ENCODE measurements around the gene PRKG1. TPM values are rescaled to one million over a fixed set of nuclear protein-coding genes. Genes with fewer than 3 reads are reported as not detected.

Gene PRKG1
- total RNA-seq, 1 donor: 1.2 TPM

- Histone ChIP-seq H3K4me3 (ENCODE audit: low read length) (no peak overlapping the region), H3K9me3 (ENCODE audit: low read depth, low read length) (no peaks in the 10 kb centered on the region), H3K27me3 (ENCODE audit: insufficient read depth, low read length) (no peaks in the 10 kb centered on the region), H3K4me1 (ENCODE audit: insufficient read depth, low read length) (no peaks in the 10 kb centered on the region)
Observed at GRCh38 chr10:51619365-51619764, 545.1 kb downstream of the PRKG1 start.

GRCh38 chr10:51620131-51620530 is 545.8 kb downstream of the PRKG1 start:
- H3K9me3 ChIP-seq (ENCODE audit: low read depth, low read length): no peaks in the 10 kb centered on the region
- H3K4me3 ChIP-seq (ENCODE audit: low read length): no peak overlapping the region
- no peaks in the 10 kb centered on the region for H3K4me1 ChIP-seq (ENCODE audit: insufficient read depth, low read length)
- no peaks in the 10 kb centered on the region for H3K27me3 ChIP-seq (ENCODE audit: insufficient read depth, low read length)

GRCh38 chr10:51624013-51624412 is 549.7 kb downstream of the PRKG1 start:
- H3K27me3 ChIP-seq (ENCODE audit: insufficient read depth, low read length): no peaks in the 10 kb centered on the region
- H3K4me3 ChIP-seq (ENCODE audit: low read length): no peak overlapping the region
- no peaks in the 10 kb centered on the region for H3K4me1 ChIP-seq (ENCODE audit: insufficient read depth, low read length)
- H3K9me3 ChIP-seq (ENCODE audit: low read depth, low read length): no peaks in the 10 kb centered on the region

- Histone ChIP-seq H3K4me3 (ENCODE audit: low read length) (no peak overlapping the region), H3K27me3 (ENCODE audit: insufficient read depth, low read length) (no peaks in the 10 kb centered on the region), H3K9me3 (ENCODE audit: low read depth, low read length) (no peaks in the 10 kb centered on the region), H3K4me1 (ENCODE audit: insufficient read depth, low read length) (no peaks in the 10 kb centered on the region)
Observed at GRCh38 chr10:51629934-51630639, 555.8 kb downstream of the PRKG1 start.

GRCh38 chr10:51630640-51631005 is 556.3 kb downstream of the PRKG1 start:
- H3K27me3 ChIP-seq (ENCODE audit: insufficient read depth, low read length): no peaks in the 10 kb centered on the region
- no peaks in the 10 kb centered on the region for H3K4me1 ChIP-seq (ENCODE audit: insufficient read depth, low read length)
- no peak overlapping the region for H3K4me3 ChIP-seq (ENCODE audit: low read length)
- H3K9me3 ChIP-seq (ENCODE audit: low read depth, low read length): no peaks in the 10 kb centered on the region

GRCh38 chr10:51635436-51635835 is 561.1 kb downstream of the PRKG1 start:
- Histone ChIP-seq H3K9me3 (ENCODE audit: low read depth, low read length) (no peaks in the 10 kb centered on the region), H3K27me3 (ENCODE audit: insufficient read depth, low read length) (no peaks in the 10 kb centered on the region), H3K4me3 (ENCODE audit: low read length) (no peak overlapping the region), H3K4me1 (ENCODE audit: insufficient read depth, low read length) (no peaks in the 10 kb centered on the region)

GRCh38 chr10:51638211-51638610 is 563.9 kb downstream of the PRKG1 start:
- Histone ChIP-seq H3K4me3 (ENCODE audit: low read length) (no peak overlapping the region), H3K27me3 (ENCODE audit: insufficient read depth, low read length) (no peaks in the 10 kb centered on the region), H3K4me1 (ENCODE audit: insufficient read depth, low read length) (no peaks in the 10 kb centered on the region), H3K9me3 (ENCODE audit: low read depth, low read length) (no peaks in the 10 kb centered on the region)

- no peaks in the 10 kb centered on the region for H3K27me3 ChIP-seq (ENCODE audit: insufficient read depth, low read length)
- no peaks in the 10 kb centered on the region for H3K4me1 ChIP-seq (ENCODE audit: insufficient read depth, low read length)
- H3K4me3 ChIP-seq (ENCODE audit: low read length): no peak overlapping the region
- H3K9me3 ChIP-seq (ENCODE audit: low read depth, low read length): no peaks in the 10 kb centered on the region
Observed at GRCh38 chr10:51638737-51639136, 564.5 kb downstream of the PRKG1 start.

GRCh38 chr10:51640120-51640819 is 566.0 kb downstream of the PRKG1 start:
- H3K4me1 ChIP-seq (ENCODE audit: insufficient read depth, low read length): no peaks in the 10 kb centered on the region
- no peak overlapping the region for H3K4me3 ChIP-seq (ENCODE audit: low read length)
- no peaks in the 10 kb centered on the region for H3K27me3 ChIP-seq (ENCODE audit: insufficient read depth, low read length)
- no peaks in the 10 kb centered on the region for H3K9me3 ChIP-seq (ENCODE audit: low read depth, low read length)

- H3K4me3 ChIP-seq (ENCODE audit: low read length): no peak overlapping the region
- no peaks in the 10 kb centered on the region for H3K4me1 ChIP-seq (ENCODE audit: insufficient read depth, low read length)
- H3K9me3 ChIP-seq (ENCODE audit: low read depth, low read length): no peaks in the 10 kb centered on the region
- H3K27me3 ChIP-seq (ENCODE audit: insufficient read depth, low read length): no peaks in the 10 kb centered on the region
Observed at GRCh38 chr10:51642581-51642980, 568.3 kb downstream of the PRKG1 start.

- Histone ChIP-seq H3K27me3 (ENCODE audit: insufficient read depth, low read length) (no peaks in the 10 kb centered on the region), H3K4me3 (ENCODE audit: low read length) (no peak overlapping the region), H3K4me1 (ENCODE audit: insufficient read depth, low read length) (no peaks in the 10 kb centered on the region), H3K9me3 (ENCODE audit: low read depth, low read length) (no peaks in the 10 kb centered on the region)
Observed at GRCh38 chr10:51643734-51644133, 569.4 kb downstream of the PRKG1 start.

GRCh38 chr10:51649064-51649463 is 574.8 kb downstream of the PRKG1 start:
- Histone ChIP-seq H3K4me3 (ENCODE audit: low read length) (no peak overlapping the region), H3K4me1 (ENCODE audit: insufficient read depth, low read length) (no peaks in the 10 kb centered on the region), H3K9me3 (ENCODE audit: low read depth, low read length) (no peaks in the 10 kb centered on the region), H3K27me3 (ENCODE audit: insufficient read depth, low read length) (no peaks in the 10 kb centered on the region)

GRCh38 chr10:51651063-51651462 is 576.8 kb downstream of the PRKG1 start:
- no peaks in the 10 kb centered on the region for H3K27me3 ChIP-seq (ENCODE audit: insufficient read depth, low read length)
- no peaks in the 10 kb centered on the region for H3K9me3 ChIP-seq (ENCODE audit: low read depth, low read length)
- H3K4me3 ChIP-seq (ENCODE audit: low read length): no peak overlapping the region
- H3K4me1 ChIP-seq (ENCODE audit: insufficient read depth, low read length): no peaks in the 10 kb centered on the region

GRCh38 chr10:51653025-51653424 is 578.7 kb downstream of the PRKG1 start:
- Histone ChIP-seq H3K27me3 (ENCODE audit: insufficient read depth, low read length) (no peaks in the 10 kb centered on the region), H3K9me3 (ENCODE audit: low read depth, low read length) (no peaks in the 10 kb centered on the region), H3K4me1 (ENCODE audit: insufficient read depth, low read length) (no peaks in the 10 kb centered on the region), H3K4me3 (ENCODE audit: low read length) (no peak overlapping the region)

- Histone ChIP-seq H3K4me3 (ENCODE audit: low read length) (no peak overlapping the region), H3K9me3 (ENCODE audit: low read depth, low read length) (no peaks in the 10 kb centered on the region), H3K27me3 (ENCODE audit: insufficient read depth, low read length) (no peaks in the 10 kb centered on the region), H3K4me1 (ENCODE audit: insufficient read depth, low read length) (no peaks in the 10 kb centered on the region)
Observed at GRCh38 chr10:51654918-51655317, 580.6 kb downstream of the PRKG1 start.

GRCh38 chr10:51656503-51656902 is 582.2 kb downstream of the PRKG1 start:
- Histone ChIP-seq H3K9me3 (ENCODE audit: low read depth, low read length) (no peaks in the 10 kb centered on the region), H3K27me3 (ENCODE audit: insufficient read depth, low read length) (no peaks in the 10 kb centered on the region), H3K4me1 (ENCODE audit: insufficient read depth, low read length) (no peaks in the 10 kb centered on the region), H3K4me3 (ENCODE audit: low read length) (no peak overlapping the region)
